Occipital lobe (tissue), 2 donors: ENCODE measurements around the gene EBF4. TPM values are rescaled to one million over a fixed set of nuclear protein-coding genes. Genes with fewer than 3 reads are reported as not detected.
"Not testable (repeated sequence)": the region's sequence is repeated elsewhere in the genome, so short reads cannot be mapped to it uniquely, and the experiment has no call there.

Experiments used
- DNase-seq: peaks from one replicate; lab custom pipeline; 2025; lab: John Stamatoyannopoulos, UW
- total RNA-seq: library from RNA; depleted of rRNA; stranded (reverse); fragments of >200 nt; gene quantifications from one replicate; pipeline ENCODE4 v1.2.3, GENCODE V29; 2014

Gene EBF4
- total RNA-seq, 1 donor from 2014 or later = 10.5 TPM

GRCh38 chr20:2794202-2794748 lies 101.7 kb downstream of the EBF4 start:
- no peak for DNase-seq

- no peak for DNase-seq
Measured at GRCh38 chr20:2794866-2795447, 102.4 kb downstream of the EBF4 start.

GRCh38 chr20:2795451-2795850 lies 102.9 kb downstream of the EBF4 start:
- no peak for DNase-seq

- no peak for DNase-seq
Measured at GRCh38 chr20:2796011-2796660, 103.6 kb downstream of the EBF4 start.

GRCh38 chr20:2797136-2797983 lies 104.8 kb downstream of the EBF4 start:
- DNase-seq = no peak

GRCh38 chr20:2798095-2798805 lies 105.7 kb downstream of the EBF4 start:
- no peak for DNase-seq

- no peak for DNase-seq
Measured at GRCh38 chr20:2798814-2799213, 106.2 kb downstream of the EBF4 start.

GRCh38 chr20:2799271-2799670 lies 106.7 kb downstream of the EBF4 start:
- no peak for DNase-seq

- DNase-seq = no peak
Measured at GRCh38 chr20:2799688-2800520, 107.3 kb downstream of the EBF4 start.

- DNase-seq = no peak
Measured at GRCh38 chr20:2800521-2801285, 108.1 kb downstream of the EBF4 start, which contains the start of gene CPXM1. Gene CPXM1, minus strand, starts transcription at chr20:2800627. Its CDS starts 55 bp downstream, at chr20:2800572.

- no peak for DNase-seq
Measured at GRCh38 chr20:2801286-2801728, 108.7 kb downstream of the EBF4 start.

- DNase-seq = no peak
Measured at GRCh38 chr20:2804041-2804828, 111.7 kb downstream of the EBF4 start.

GRCh38 chr20:2804852-2805688 lies 112.5 kb downstream of the EBF4 start:
- DNase-seq = no peak

GRCh38 chr20:2805689-2806350 lies 113.2 kb downstream of the EBF4 start:
- DNase-seq = no peak

- DNase-seq = no peak
Measured at GRCh38 chr20:2806351-2806701, 113.7 kb downstream of the EBF4 start.

- no peak for DNase-seq
Measured at GRCh38 chr20:2807019-2807418, 114.4 kb downstream of the EBF4 start.

- not testable (repeated sequence) for DNase-seq
Measured at GRCh38 chr20:2807929-2808328, 115.3 kb downstream of the EBF4 start.

GRCh38 chr20:2809690-2810089 lies 117.1 kb downstream of the EBF4 start:
- no peak for DNase-seq
